ENCODE results near the gene SLC39A9.
"Not testable (repeated sequence)": the region's sequence is repeated elsewhere in the genome, so short reads cannot be mapped to it uniquely, and the experiment has no call there.

The SLC39A9 gene

GRCh38 chr14:69370061-69370460 lies 28.4 kb upstream of the SLC39A9 start:
- no peak for DNase-seq

GRCh38 chr14:69372146-69372545 lies 26.3 kb upstream of the SLC39A9 start:
- peak; percentile 39 for DNase-seq

GRCh38 chr14:69373104-69373503 lies 25.4 kb upstream of the SLC39A9 start:
- DNase-seq, result no peak

- DNase-seq, result no peak
Observed at GRCh38 chr14:69374235-69374634, 24.3 kb upstream of the SLC39A9 start.

GRCh38 chr14:69375182-69375581 lies 23.3 kb upstream of the SLC39A9 start:
- no peak for DNase-seq

- no peak for DNase-seq
Observed at GRCh38 chr14:69375722-69376121, 22.8 kb upstream of the SLC39A9 start.

- DNase-seq, result no peak
Observed at GRCh38 chr14:69376439-69376838, 22.1 kb upstream of the SLC39A9 start.

GRCh38 chr14:69378274-69378673 lies 20.2 kb upstream of the SLC39A9 start:
- DNase-seq, result no peak

GRCh38 chr14:69387311-69387710 lies 11.2 kb upstream of the SLC39A9 start:
- DNase-seq, result no peak

- not testable (repeated sequence) for DNase-seq
Observed at GRCh38 chr14:69391400-69391799, 7.1 kb upstream of the SLC39A9 start.

GRCh38 chr14:69392481-69392880 lies 6.0 kb upstream of the SLC39A9 start:
- DNase-seq, result no peak

- DNase-seq, result no peak
Observed at GRCh38 chr14:69395929-69396328, 2.6 kb upstream of the SLC39A9 start.

GRCh38 chr14:69398818-69399210 lies 322 bp downstream of the SLC39A9 start:
- peak; percentile 41 for DNase-seq

GRCh38 chr14:69399750-69400149 lies 1.3 kb downstream of the SLC39A9 start:
- no peak for DNase-seq

GRCh38 chr14:69400154-69400553 lies 1.7 kb downstream of the SLC39A9 start:
- no peak for DNase-seq

GRCh38 chr14:69401841-69402240 lies 3.3 kb downstream of the SLC39A9 start:
- no peak for DNase-seq

GRCh38 chr14:69404478-69404877 lies 6.0 kb downstream of the SLC39A9 start:
- DNase-seq, result no peak

- no peak for DNase-seq
Observed at GRCh38 chr14:69404883-69405282, 6.4 kb downstream of the SLC39A9 start.

- DNase-seq, result no peak
Observed at GRCh38 chr14:69405762-69406161, 7.3 kb downstream of the SLC39A9 start.

- no peak for DNase-seq
Observed at GRCh38 chr14:69408331-69408960, 10.0 kb downstream of the SLC39A9 start.

GRCh38 chr14:69413483-69413882 lies 15.0 kb downstream of the SLC39A9 start:
- DNase-seq, result no peak

- not testable (repeated sequence) for DNase-seq
Observed at GRCh38 chr14:69416087-69416486, 17.6 kb downstream of the SLC39A9 start.

- DNase-seq, result no peak
Observed at GRCh38 chr14:69423279-69423678, 24.8 kb downstream of the SLC39A9 start.

GRCh38 chr14:69424149-69424923 lies 25.8 kb downstream of the SLC39A9 start:
- DNase-seq, result no peak

GRCh38 chr14:69427596-69427995 lies 29.1 kb downstream of the SLC39A9 start:
- DNase-seq, result no peak

All from DMS53 (cell line).